ENCODE results near the gene ANXA8. TPM values are rescaled to one million over a fixed set of nuclear protein-coding genes. Genes with fewer than 3 reads are reported as not detected.

Gene ANXA8, protein sequence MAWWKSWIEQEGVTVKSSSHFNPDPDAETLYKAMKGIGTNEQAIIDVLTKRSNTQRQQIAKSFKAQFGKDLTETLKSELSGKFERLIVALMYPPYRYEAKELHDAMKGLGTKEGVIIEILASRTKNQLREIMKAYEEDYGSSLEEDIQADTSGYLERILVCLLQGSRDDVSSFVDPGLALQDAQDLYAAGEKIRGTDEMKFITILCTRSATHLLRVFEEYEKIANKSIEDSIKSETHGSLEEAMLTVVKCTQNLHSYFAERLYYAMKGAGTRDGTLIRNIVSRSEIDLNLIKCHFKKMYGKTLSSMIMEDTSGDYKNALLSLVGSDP
- total RNA-seq: 2.2 and 4.5 TPM in 2 replicates

DNA sequence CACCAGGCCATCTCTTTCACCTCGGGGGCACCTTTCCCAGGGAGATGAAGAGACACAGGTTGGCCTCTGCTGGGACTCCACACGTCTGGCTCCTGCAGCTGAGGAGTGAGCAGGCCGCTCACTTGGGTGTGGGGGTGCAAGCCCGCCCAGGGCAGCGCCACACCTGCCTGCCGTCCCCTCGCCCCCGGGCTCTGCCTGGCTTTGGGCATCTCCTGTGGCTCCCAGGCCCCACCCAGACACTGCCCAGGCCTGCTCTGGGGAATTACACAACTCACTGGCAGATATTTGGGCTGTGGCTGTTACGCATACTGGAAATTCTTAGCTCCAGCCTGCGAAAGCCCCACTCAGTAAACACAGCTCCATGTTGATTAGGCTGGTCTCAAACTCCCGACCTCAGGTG, at the start of gene ANXA8:
TSS of gene ANXA8 (minus strand) at position 193 of the 400 bp plus-strand sequence. CDS start at position 11, 182 bp downstream.

GRCh38 chr10:47523475-47523874, 39.6 kb upstream of the ANXA8 start, which contains the start of gene AGAP9:
Gene AGAP9, minus strand, starts transcription at chr10:47523638. Its CDS starts 112 bp downstream, at chr10:47523526.

GRCh38 chr10:47491600-47491999, 7.7 kb upstream of the ANXA8 start, which contains the start of gene FAM25G:
Gene FAM25G, minus strand, starts transcription at chr10:47491700. Its CDS starts 26 bp downstream, at chr10:47491674.

Other genes starting within 250 kb of the ANXA8 start
- gene GDF10, start 183.9 kb downstream of the ANXA8 start, total RNA-seq: not detected in 2 replicates
- not detected in 2 replicates for gene GDF2, start 161.7 kb downstream of the ANXA8 start, total RNA-seq
- gene RBP3, start 135.8 kb downstream of the ANXA8 start, total RNA-seq: under 0.01 TPM in 1 of 2 replicates, not detected in the other
- under 0.01 TPM in 1 of 2 replicates, not detected in the other for gene ZNF488, start 99.8 kb downstream of the ANXA8 start, total RNA-seq
- gene FAM25G, start 7.6 kb upstream of the ANXA8 start, total RNA-seq: not detected in 2 replicates
- gene AGAP9, start 39.5 kb upstream of the ANXA8 start, total RNA-seq: 4.8 and 5.5 TPM in 2 replicates